ENCODE data around the gene MCCD1.

The MCCD1 gene

DNA sequence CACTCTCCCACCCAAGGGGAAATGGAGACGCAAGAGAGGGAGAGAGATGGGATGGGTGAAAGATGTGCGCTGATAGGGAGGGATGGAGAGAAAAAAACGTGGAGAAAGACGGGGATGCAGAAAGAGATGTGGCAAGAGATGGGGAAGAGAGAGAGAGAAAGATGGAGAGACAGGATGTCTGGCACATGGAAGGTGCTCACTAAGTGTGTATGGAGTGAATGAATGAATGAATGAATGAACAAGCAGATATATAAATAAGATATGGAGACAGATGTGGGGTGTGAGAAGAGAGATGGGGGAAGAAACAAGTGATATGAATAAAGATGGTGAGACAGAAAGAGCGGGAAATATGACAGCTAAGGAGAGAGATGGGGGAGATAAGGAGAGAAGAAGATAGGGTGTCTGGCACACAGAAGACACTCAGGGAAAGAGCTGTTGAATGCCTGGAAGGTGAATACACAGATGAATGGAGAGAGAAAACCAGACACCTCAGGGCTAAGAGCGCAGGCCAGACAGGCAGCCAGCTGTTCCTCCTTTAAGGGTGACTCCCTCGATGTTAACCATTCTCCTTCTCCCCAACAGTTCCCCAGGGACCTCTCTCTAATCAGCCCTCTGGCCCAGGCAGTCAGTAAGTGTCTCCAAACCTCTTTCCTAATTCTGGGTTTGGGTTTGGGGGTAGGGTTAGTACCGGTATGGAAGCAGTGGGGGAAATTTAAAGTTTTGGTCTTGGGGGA is 47.4 kb downstream of the MCCD1 start:
- H3K27ac ChIP-seq, result no peak overlapping the region
- CTCF ChIA-PET, result no interaction called here
- POLR2A ChIA-PET (ENCODE audit: low non-redundant PET), result no interaction called here

DNA sequence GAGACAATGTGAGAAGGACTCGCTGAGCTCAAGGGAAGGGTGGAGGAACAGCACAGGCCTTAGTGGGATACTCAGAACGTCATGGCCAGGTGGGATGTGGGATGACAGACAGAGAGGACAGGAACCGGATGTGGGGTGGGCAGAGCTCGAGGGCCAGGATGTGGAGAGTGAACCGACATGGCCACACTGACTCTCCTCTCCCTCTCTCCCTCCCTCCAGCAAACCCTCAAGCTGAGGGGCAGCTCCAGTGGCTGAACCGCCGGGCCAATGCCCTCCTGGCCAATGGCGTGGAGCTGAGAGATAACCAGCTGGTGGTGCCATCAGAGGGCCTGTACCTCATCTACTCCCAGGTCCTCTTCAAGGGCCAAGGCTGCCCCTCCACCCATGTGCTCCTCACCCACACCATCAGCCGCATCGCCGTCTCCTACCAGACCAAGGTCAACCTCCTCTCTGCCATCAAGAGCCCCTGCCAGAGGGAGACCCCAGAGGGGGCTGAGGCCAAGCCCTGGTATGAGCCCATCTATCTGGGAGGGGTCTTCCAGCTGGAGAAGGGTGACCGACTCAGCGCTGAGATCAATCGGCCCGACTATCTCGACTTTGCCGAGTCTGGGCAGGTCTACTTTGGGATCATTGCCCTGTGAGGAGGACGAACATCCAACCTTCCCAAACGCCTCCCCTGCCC is 48.3 kb downstream of the MCCD1 start:
- H3K27ac ChIP-seq, result no peak overlapping the region
- CTCF ChIA-PET, result interaction anchor here (0.6 kb wide), 1 partner anchor 21 kb away, joined by 3 read pairs; no protein-coding TSS in a partner anchor

More for the DNA sequence above, 47.4 kb downstream of the MCCD1 start:
- DNase-seq (ENCODE audit: low spot score), result no peak
- TF ChIP-seq, protein P1, sequence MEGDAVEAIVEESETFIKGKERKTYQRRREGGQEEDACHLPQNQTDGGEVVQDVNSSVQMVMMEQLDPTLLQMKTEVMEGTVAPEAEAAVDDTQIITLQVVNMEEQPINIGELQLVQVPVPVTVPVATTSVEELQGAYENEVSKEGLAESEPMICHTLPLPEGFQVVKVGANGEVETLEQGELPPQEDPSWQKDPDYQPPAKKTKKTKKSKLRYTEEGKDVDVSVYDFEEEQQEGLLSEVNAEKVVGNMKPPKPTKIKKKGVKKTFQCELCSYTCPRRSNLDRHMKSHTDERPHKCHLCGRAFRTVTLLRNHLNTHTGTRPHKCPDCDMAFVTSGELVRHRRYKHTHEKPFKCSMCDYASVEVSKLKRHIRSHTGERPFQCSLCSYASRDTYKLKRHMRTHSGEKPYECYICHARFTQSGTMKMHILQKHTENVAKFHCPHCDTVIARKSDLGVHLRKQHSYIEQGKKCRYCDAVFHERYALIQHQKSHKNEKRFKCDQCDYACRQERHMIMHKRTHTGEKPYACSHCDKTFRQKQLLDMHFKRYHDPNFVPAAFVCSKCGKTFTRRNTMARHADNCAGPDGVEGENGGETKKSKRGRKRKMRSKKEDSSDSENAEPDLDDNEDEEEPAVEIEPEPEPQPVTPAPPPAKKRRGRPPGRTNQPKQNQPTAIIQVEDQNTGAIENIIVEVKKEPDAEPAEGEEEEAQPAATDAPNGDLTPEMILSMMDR (conservative IDR thresholded peaks at IDR 0.05; ENCODE audit: low read depth), result no peak

DNA sequence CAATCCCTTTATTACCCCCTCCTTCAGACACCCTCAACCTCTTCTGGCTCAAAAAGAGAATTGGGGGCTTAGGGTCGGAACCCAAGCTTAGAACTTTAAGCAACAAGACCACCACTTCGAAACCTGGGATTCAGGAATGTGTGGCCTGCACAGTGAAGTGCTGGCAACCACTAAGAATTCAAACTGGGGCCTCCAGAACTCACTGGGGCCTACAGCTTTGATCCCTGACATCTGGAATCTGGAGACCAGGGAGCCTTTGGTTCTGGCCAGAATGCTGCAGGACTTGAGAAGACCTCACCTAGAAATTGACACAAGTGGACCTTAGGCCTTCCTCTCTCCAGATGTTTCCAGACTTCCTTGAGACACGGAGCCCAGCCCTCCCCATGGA is 48.8 kb downstream of the MCCD1 start:
- no peak for DNase-seq (ENCODE audit: low spot score)
- POLR2A ChIA-PET (ENCODE audit: low non-redundant PET), result interaction anchor here (0.5 kb wide), 1 partner anchor 36 kb away, joined by 3 read pairs; no protein-coding TSS in a partner anchor
- CTCF ChIA-PET, result interaction anchor here (0.6 to 1.0 kb wide), 2 partner anchors 12 to 27 kb away, joined by 4 to 5 read pairs; no protein-coding TSS in a partner anchor
- H3K27ac ChIP-seq, result no peak overlapping the region
- TF ChIP-seq, protein P1 (conservative IDR thresholded peaks at IDR 0.05; ENCODE audit: low read depth), result no peak

More for the DNA sequence above, 48.3 kb downstream of the MCCD1 start:
- POLR2A ChIA-PET (ENCODE audit: low non-redundant PET), result interaction anchor here (0.5 kb wide), 1 partner anchor 36 kb away, joined by 3 read pairs; no protein-coding TSS in a partner anchor
- no peak for DNase-seq (ENCODE audit: low spot score)
- TF ChIP-seq, protein P1 (conservative IDR thresholded peaks at IDR 0.05; ENCODE audit: low read depth), result no peak

DNA sequence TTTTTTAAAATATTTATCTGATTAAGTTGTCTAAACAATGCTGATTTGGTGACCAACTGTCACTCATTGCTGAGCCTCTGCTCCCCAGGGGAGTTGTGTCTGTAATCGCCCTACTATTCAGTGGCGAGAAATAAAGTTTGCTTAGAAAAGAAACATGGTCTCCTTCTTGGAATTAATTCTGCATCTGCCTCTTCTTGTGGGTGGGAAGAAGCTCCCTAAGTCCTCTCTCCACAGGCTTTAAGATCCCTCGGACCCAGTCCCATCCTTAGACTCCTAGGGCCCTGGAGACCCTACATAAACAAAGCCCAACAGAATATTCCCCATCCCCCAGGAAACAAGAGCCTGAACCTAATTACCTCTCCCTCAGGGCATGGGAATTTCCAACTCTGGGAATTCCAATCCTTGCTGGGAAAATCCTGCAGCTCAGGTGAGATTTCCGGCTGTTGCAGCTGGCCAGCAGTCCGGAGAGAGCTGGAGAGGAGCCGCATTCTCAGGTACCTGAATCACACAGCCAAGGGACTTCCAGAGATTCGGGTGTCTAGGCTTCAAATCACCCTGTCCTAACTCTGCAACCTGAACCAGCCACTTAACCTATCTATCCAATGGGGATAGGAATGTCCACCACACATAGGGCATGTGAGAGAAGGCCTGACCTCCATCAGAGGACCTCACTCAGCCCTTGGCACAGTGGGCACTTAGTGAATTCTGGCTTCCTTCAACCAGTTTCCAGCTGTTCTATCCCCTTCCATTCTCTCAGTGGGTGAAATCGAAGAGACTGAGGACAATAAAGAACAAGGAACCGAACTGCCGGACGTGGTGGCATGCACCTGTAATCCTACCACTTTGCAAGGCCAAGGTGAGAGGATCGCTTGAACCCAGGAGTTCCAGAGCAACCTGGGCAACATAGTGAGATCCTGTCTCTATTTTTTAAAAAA is 49.7 kb downstream of the MCCD1 start:
- ChIA-PET CTCF (interaction anchor here (0.6 to 3.7 kb wide), 3 partner anchors 13 to 28 kb away, joined by 4 to 33 read pairs (median 5); no protein-coding TSS in a partner anchor), POLR2A (ENCODE audit: low non-redundant PET) (no interaction called here)
- H3K27ac ChIP-seq, result no peak overlapping the region
- TF ChIP-seq, protein P1 (conservative IDR thresholded peaks at IDR 0.05; ENCODE audit: low read depth), result no peak
- peak; percentile 84 for DNase-seq (ENCODE audit: low spot score)

DNA sequence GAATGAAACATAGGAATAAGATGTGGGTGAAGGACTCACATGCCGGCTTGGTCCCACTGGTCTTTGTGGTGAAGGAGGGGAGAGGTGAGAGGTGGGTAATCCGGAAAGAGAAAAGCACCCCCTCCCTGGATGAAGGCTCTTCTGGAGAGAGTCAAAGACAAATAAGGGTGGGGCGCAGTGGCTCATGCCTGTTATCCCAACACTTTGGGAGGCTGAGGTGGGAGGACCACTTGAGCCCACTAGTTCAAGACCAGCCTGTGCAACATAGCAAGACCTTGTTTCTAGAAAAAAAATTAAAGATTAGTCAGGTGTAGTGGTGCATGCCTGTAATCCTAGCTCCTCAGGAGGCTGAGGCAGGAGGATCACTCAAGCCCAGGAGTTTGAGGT is 50.4 kb downstream of the MCCD1 start:
- no peak for DNase-seq (ENCODE audit: low spot score)
- ChIA-PET CTCF (interaction anchor here (3.7 kb wide), 1 partner anchor 19 kb away, joined by 33 read pairs; no protein-coding TSS in a partner anchor), POLR2A (ENCODE audit: low non-redundant PET) (no interaction called here)
- H3K27ac ChIP-seq, result no peak overlapping the region
- TF ChIP-seq, protein P1 (conservative IDR thresholded peaks at IDR 0.05; ENCODE audit: low read depth), result no peak
